NCI-H2107 treated with DMSO at 0.1 percent for 48 hours (cell line): ENCODE data around the gene PACSIN1.

Experiments used
- DNase-seq: peaks from one replicate; lab custom pipeline; 2025; ENCODE audit not compliant: unreplicated experiment; lab: John Stamatoyannopoulos, UW

Gene PACSIN1, protein sequence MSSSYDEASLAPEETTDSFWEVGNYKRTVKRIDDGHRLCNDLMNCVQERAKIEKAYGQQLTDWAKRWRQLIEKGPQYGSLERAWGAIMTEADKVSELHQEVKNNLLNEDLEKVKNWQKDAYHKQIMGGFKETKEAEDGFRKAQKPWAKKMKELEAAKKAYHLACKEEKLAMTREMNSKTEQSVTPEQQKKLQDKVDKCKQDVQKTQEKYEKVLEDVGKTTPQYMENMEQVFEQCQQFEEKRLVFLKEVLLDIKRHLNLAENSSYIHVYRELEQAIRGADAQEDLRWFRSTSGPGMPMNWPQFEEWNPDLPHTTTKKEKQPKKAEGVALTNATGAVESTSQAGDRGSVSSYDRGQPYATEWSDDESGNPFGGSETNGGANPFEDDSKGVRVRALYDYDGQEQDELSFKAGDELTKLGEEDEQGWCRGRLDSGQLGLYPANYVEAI

DNA sequence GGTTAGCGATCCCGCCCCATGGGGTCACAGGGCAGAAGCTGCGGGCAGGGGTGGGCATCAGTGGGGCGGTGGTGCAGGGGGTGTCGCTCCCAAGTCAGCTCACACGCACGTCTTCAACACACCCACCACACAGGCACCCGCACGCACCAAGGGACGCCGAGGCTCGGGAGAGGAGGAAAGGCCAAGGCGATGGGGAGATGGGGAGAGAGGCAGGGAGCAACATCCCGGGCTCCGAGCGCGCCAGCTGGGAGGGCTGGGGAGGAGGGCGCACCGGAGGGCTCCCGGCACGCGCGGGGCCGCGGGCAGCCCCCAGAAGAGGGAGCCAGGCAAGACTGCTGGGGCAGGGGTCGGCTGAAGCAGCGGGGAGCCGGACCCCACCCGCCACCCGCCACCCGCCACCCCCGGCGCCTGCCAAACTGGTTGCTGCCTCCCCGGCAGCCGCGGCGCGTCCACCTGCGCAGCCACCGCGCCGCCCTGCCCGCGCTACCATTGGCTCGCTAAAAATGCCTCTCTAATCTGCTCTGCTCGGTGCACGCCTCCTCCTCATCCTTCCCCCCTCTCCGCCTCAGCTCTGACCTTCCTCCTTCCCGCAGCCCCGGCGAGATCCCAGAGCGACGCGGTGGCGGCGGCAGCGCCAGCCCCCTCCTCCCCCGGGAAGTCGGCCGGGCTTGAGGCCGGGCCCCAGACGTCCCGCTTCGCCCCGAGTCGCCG lies at the start of gene PACSIN1:
PACSIN1 (plus strand) TSS at position 546 of the 711 bp plus-strand sequence. CDS start 60,230 bp downstream, outside the sequence.
- peak; percentile 22 for DNase-seq

DNA sequence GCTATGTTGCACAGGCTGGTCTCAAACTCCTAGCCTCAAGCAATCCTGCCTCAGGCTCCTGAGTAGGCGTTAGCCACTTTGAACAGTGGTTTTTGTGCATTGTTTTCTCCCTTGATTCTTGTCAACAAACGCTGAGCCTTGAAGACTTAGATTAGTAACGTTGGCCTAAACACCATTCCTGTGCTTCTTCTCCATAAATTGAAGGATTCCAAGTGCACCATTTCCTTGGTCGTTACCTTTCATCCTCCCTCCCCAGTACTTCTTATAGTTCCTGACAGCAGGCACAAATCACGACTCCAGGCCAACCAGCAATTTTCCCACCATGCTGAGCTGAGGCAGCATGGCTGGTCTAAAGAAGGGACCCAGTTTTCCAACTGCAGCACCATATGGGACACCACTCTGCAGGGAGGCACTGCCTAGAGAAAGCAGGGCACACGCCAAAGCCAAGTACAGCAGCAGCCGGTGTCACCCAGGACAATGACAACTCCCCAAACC lies 49.0 kb upstream of the PACSIN1 start:
- DNase-seq: no peak

DNA sequence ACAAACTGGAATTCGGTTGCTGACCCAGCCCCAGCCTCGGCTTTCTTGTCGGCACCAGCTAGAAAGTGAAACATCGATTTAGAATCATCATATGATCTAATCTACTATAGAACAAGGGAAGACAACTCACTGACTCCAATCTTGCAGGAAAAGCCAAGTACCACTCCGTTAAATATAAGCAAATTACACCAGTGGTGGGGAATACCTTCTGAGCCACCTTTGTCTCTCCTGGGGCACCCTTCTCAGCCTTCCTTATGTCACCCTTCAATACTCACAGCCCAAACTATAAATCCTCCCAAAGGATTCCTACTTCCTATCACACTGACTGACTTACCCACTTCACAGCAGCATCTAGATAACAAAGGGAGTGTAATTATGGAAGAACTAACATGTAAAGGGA lies 47.5 kb upstream of the PACSIN1 start:
- no peak for DNase-seq

DNA sequence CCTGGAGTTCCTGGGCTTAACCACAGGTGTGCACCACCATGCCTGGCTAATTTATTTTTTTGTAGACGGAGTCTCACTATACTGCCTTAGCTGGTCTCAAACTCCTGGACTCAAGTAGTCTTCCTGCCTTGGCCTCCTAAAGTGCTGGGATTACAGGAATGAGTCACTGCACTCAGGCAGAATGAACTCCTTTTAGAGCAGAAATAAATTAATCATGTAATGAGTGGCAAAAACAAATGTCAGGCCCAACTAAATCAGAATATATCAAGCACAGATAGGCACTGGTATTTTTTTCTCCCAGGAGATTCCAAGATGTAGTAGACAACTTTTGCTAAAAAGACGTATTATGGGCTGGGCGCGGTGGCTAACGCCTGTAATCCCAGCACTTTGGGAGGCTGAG lies 42.6 kb upstream of the PACSIN1 start:
- DNase-seq: no peak

DNA sequence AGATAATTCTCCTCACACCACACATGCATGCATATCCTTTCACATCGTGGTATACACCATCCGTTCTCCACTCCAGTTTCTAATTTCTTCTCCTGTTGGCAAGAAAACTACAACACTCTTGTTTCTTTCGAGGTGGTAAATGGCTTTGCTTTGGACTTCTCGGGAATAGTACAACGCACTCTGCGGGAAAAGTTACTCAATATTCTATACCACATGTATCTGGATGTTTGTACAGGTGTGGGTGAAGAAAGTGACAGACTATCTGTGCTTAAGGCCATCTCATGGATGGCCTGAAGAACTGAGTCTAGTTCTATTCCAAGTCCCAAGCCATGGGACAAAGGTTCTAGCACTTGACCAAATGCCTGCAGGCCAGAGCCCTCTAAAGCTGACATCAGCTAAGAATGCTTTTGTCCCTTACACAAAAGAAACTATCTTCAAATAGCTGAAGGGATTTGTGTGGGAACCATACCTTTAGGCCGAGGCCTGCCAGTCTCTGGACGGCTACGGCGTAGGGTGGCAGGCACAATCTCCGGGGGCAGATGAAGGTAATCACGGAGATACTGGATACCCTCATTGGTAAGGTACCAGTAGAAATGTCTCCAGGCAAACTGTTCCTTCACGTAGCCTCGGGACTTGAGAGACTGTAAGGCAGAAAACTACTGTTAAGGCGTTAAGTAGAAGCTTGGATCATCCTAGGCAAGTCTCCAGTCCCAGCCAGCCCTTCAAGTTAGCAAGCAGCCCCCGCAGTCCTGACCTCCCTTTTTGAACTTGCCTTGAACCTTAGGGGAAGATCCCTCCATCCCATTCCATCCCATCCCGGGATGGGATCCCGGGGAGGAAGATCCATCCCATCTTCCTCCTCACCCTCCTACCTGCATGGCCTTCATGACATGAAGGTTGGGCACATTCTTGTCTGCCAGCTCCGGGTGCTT lies 41.4 kb upstream of the PACSIN1 start:
- no peak for DNase-seq

DNA sequence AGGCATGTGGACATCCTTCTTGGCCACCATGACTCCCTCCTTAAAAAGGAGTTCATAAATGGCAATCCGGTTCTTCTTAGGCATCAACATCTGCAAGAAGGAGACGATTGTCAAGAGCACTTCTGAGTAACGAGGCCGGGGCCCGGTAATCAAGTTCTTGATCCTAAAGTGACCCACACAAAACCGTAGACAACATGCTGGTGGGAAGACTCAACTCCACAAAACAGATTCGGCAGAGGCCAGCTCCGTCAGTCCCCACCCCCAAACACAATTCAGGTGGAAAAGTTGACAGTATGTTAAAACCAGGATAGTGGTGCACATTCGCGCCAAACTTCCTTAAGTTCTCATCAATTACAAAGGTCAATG lies 40.8 kb upstream of the PACSIN1 start:
- DNase-seq: no peak

DNA sequence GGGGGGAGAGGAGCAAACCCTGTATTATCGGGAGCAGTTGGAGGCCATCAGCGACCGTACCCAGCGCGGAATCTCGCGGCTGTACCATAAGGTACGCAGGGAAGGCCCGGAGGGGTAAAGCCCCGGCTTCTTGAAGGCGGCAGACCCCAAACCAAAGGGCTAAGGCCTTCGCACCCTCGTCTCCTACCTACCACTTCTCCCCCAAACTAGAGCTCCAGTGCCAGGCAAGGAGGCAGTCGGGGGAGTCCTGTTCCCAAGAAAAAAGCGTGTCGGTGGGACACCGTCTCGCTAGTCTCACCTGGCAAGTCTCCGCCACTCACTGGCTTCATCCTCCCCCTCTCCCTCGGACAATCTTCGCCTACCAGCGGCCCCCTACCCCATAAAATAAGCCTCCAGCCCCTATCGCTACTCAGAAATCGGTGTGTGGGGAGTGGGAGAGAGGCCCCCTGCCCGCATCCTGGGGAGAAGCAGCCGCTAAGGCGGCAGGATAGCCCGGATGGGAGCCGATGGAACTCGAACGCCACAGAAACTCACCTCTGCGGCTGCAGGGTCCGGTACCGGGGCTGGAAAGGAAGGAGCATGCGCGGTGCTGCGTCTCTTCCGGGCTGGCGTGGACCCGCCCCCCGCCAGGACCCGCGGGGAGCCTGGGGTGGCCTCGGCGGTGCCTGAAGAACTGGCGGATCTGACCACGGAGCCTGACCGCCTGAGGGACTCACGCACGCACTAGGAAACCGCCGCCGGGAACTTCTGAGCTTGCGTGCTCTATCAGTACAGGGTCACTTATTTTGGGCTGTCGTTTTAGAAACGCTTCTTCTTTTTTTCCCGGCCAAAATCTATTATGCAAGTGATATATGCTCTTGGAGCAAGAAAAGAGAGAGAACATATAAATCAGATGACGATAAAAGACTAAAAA lies 40.1 kb upstream of the PACSIN1 start, which contains the start of gene RPS10:
RPS10 (minus strand) TSS at position 572 of the 913 bp plus-strand sequence. CDS start 848 bp downstream, outside the sequence.
- DNase-seq: peak; percentile 67

DNA sequence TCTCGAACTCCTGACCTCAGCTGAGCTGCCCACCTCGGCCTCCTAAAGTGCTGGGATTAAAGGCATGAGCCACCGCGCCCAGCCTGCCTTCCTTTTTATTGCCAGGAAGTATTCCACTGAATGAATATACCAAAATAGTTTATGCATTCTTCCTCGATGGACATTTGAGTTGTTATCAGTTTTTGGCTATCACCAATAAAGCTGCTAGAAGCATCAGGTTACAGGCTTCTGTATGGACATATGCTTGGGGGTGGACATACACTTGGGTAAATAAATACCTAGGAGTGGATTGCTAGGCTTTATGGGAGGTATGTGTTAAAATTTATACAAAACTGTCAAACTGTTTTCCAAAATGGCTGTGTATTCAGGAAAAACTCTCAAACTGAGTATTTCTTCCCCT lies 30.0 kb upstream of the PACSIN1 start:
- DNase-seq: no peak

DNA sequence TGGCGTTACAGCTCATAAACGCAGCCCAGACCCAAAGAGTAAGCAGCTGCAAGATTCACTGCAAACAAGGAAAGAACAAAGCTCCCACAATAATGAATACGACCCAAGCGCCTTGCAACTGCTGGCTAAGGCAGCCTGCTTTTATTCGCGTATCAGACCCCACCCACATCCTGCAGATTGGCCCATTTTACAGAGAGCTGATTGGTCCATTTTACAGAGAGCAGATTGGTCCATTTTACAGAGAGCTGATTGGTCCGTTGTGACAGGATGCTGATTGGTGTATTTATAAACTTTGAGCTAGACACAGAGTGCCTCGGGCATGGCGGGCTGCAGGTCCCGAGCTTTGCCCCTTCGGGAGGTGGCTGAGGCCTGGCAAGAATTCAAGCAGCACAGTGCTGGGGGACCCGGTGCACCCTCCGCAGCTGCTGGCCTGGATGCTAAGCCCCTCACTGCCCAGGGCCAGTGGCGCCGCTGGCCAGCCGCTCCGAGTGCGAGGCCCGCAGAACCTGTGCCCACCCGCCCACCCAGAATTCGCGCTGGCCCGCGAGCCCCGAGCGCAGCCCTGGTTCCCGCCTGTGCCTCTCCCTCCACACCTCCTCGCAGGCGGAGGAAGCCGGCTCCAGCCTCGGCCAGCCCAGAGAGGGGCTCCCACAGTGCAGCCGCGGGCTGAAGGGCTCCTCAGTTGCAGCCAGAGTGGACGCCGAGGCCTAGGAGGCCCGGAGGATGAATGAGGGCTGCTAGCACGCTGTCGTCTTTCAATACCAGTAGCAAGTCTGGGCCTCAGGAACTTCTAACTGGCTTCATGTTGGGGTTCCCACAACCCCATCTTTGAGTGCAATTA lies 28.9 kb upstream of the PACSIN1 start:
- no peak for DNase-seq

DNA sequence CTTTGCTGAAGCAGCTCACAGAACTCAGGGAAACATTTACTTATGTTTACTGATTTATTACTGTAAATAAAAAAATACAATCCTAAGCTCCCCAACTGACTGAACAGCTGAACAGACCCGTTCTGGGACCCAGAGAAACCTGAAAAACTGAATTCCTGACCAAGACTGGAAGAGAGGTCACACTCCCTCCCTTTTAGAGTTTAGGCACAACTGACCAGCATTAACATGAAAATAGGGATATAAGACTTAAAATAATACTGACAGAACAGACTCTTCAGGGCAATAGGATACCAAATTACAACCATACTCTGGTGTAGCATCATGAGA lies 28.3 kb upstream of the PACSIN1 start:
- DNase-seq: no peak

DNA sequence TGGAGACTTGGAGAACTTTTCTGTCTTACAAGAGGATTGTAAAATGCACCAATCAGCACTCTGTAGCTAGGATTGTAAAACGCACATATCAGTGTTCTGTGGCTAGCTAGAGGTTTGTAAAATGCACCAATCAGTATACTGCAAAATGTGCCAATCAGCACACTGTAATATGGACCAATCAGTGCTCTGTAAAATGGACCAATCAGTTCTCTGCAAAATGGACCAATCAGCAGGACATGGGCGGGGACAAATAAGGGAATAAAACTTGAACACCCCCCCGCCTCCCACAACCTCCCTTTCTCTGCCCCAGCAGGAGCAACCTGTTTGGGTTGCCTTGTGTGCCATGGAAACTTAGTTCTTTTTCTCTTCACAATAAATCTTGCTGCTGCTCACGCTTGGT lies 27.2 kb upstream of the PACSIN1 start:
- no peak for DNase-seq

DNA sequence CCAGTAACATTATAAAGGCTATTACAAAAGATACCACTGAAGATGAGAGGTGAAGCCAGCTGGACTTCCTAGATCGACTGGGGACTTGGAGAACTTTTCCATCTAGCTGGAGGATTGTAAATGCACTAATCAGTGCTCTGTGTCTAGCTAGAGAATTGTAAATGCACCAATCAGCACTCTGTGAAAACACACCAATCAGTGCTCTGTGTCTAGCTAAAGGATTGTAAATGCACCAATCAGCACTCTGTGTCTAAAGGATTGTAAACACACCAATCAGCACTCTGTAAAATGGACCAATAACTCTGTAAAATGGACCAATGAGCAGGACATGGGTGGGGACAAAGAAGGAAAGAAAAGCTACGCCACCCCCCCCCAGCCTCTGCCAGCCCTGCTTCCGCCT lies 26.4 kb upstream of the PACSIN1 start:
- DNase-seq: no peak

DNA sequence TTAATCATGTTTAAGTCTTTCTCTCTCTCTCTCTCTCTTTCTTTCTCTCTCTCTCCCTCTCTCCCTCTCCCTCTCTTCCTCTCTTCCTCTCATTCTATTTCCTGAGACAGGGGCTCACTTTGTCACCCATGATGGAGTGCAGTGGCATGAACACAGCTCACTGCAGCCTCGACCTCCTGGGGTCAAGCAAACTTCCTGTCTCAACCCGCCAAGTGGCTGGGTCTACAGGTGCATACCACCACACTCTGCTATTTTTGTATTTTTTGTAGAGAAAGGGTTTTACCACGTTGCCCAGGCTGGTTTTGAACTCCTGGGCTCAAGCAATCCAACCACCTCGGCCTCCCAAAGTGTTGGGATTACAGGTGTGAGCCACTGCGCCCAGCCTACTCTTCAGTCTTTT lies 24.4 kb upstream of the PACSIN1 start:
- DNase-seq: no peak

DNA sequence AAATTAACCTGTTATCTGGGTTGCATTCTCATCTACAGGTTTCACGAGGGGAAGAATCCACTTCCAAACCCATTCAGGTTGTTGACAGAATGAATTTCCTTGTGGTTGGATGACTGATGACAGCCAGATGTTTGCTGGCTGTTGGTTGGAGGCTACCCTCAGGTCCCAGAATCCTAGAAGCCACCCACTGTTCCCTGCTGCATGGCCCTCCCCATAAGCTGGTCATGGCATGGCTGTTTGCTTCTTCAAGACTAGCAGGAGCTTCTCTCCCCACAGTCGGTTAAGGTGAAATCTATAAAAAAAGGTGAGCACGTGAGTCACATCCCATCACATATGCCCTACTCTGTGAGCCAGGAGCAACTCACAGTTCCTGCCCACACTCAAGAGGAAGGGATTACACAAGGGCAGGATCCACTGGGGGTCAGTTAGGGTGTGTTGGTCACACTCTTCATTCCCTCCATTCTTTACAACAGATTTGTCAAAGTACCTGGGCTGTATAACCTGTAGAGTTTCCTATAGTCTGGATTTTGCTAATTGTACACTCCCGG lies 20.5 kb upstream of the PACSIN1 start:
- DNase-seq: no peak

DNA sequence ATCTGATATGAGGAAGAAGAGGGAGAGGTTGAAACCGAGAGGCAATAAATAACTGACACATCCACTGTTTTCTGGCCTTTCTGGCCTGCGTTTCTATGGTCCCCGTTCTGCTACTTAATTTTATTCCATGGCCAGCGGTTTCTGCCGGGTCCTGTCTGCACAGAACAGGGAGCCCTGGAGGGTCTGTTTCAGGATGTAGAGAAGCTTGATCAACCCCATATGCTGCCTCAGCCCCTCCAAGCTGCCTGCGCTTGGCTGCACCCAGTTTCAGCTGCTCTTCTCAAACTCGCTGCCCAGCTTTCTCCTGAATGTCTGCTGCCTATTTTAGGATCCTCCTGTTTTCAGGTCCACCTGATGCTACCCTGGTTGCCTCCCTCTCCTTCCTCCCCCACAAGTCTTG lies 18.5 kb upstream of the PACSIN1 start:
- no peak for DNase-seq

DNA sequence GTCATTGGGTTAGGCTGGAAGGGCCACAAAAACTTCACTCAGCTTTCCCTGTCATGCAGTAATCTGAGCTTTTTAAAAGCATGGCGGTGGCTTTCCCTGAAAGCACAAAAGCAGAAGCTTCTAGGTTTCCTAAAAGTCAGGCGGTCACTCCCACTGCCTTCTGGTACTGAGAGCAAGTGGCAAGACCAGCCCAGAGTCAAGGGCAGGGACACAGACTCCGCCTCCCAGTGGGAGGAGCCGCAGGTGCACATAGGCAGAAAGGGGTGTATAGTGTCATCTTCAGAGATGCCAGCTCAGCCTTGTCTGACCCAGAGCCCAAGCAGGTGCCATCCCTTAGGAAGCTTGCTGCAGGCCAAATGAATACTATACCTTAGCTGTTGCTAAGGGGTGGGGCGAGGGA lies 18.0 kb upstream of the PACSIN1 start:
- no peak for DNase-seq

DNA sequence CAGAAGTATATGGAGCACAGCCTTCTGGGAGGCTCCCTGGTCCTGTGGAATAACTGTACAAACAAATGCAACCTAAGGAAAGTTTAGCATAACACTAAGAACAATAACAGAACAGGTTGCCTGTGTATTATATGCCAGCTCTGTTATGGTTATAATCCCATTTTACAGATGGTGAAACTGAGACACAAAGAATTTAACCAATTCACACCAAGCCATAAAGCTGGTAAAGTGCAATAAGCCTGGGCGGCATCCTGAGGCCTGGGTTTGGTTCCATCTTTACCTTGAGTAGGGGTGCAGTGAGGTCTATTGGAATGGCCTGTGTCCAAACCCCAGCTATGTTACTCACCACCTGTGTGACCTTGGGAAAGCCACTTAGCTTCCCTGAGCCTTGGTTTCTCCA lies 14.7 kb upstream of the PACSIN1 start:
- DNase-seq: no peak

DNA sequence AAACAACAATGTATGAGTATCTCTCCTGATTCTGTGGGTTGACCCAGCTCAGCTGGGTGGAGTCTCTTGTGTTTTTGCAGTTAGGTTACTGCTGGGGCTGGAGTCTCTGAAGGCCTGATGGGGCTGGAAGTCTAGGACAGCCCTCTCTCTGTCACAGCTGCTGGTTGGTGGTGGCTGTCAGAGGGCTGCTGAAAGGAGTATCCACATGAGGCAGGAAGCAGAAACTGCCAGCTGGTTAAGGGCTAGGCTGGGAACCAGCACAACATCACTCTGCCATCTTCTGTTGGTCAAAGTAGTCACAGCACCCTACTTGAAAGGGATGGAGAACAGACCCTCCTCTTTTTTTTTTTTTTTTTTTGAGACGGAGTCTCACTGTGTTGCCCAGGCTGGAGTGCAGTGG lies 10.0 kb upstream of the PACSIN1 start:
- DNase-seq: no peak

DNA sequence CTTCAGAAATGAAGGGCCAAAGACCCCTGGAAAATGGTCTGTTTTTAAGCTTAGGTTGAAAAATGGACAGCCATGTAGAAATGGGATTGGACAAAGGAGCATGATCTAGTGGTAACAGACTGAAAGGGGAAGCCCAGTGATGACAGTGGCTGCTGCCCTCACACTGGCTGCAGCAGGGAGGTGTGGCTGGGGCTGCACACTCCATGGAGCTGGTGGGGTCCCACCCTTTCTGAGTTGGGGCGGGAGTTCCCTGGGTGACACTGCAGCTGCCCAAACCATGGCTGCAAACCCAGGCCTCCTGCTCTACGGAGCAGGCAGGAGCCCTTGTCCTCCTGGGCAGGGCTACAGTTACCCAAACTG lies 8.5 kb upstream of the PACSIN1 start:
- no peak for DNase-seq
